Measurements from ENCODE around the gene OLR1. TPM values are rescaled to one million over a fixed set of nuclear protein-coding genes. Genes with fewer than 3 reads are reported as not detected.

Gene OLR1
- total RNA-seq, 1 experiment from 2014 or later = 0.12 TPM

GRCh38 chr12:10115311-10115710 lies 56.6 kb downstream of the OLR1 start:
- Histone ChIP-seq H3K4me2 (ENCODE audit: low read length) (no peak overlapping the region), H3K79me2 (ENCODE audit: insufficient read depth, low read length) (no peaks in the 10 kb centered on the region), H3K27ac (ENCODE audit: low read depth, low read length) (no peak overlapping the region), H3K4me3 (replicated peaks in 1 of 2; ENCODE audit: low read depth in 1 of 2, low read length in 2 of 2) (no peak overlapping the region), H2AFZ (ENCODE audit: low read depth, low read length, poor library complexity, severe bottlenecking) (no peak overlapping the region), H4K20me1 (ENCODE audit: insufficient read depth) (no peaks in the 10 kb centered on the region), H3K9me3 (ENCODE audit: control insufficient read depth in 1 of 2, insufficient read depth in 1 of 2, low read depth in 1 of 2, low read length in 2 of 2) (no peaks in the 10 kb centered on the region), H3K27me3 (ENCODE audit: insufficient read depth, low read length) (no peaks in the 10 kb centered on the region), H3K9me2 (ENCODE audit: insufficient read depth) (no peaks in the 10 kb centered on the region), H3K4me1 (ENCODE audit: control insufficient read depth in 1 of 2, insufficient read depth in 2 of 2, low read length in 2 of 2) (no peaks in the 10 kb centered on the region), H3K9ac (ENCODE audit: low read length) (no peak overlapping the region), H3K36me3 (ENCODE audit: control insufficient read depth in 1 of 2, insufficient read depth in 2 of 2, low read length in 2 of 2) (no peaks in the 10 kb centered on the region)
- ChIA-PET POLR2A (no interaction called here), CTCF (no interaction called here), RAD21 (ENCODE audit: low non-redundant PET in 1 of 2, low total read pairs in 2 of 2, uncharacterized antibody in 2 of 2, unreplicated experiment in 2 of 2) (no interaction called here)
- no peak for DNase-seq (ENCODE audit: low read depth, low spot score)
- BruUV-seq (replicated peaks) = no TSS peak
- no peak for TF ChIP-seq SIN3A (IDR thresholded peaks at IDR 0.05; ENCODE audit: low read depth)
- TF ChIP-seq EGR1 (IDR thresholded peaks at IDR 0.05; ENCODE audit: low read depth) = no peak
- no peak for TF ChIP-seq TCF7L2 (IDR thresholded peaks at IDR 0.05; ENCODE audit: borderline replicate concordance, extremely low read depth, insufficient read depth, insufficient read length)
- TF ChIP-seq EZH2phosphoT487 (IDR thresholded peaks at IDR 0.05; ENCODE audit: borderline replicate concordance) = no peak
- no peak for TF ChIP-seq RAD21 (IDR thresholded peaks at IDR 0.05; ENCODE audit: low read depth)
- TF ChIP-seq CEBPB (IDR thresholded peaks at IDR 0.05; ENCODE audit: low read depth) = no peak
- no peak for TF ChIP-seq MAX (IDR thresholded peaks at IDR 0.05)
- ATAC-seq = no peak
- intact Hi-C loops (cut with micrococcal nuclease) = no loop called here

- no peak overlapping the region for H2AFZ ChIP-seq (ENCODE audit: low read depth, low read length, poor library complexity, severe bottlenecking)
- POLR2A ChIA-PET = no interaction called here
- ATAC-seq (no peak), DNase-seq (ENCODE audit: low read depth, low spot score) (no peak)
- H3K36me3 ChIP-seq (ENCODE audit: control insufficient read depth in 1 of 2, insufficient read depth in 2 of 2, low read length in 2 of 2) = no peaks in the 10 kb centered on the region
- no peaks in the 10 kb centered on the region for H3K9me3 ChIP-seq (ENCODE audit: control insufficient read depth in 1 of 2, insufficient read depth in 1 of 2, low read depth in 1 of 2, low read length in 2 of 2)
- RAD21 ChIA-PET (ENCODE audit: low non-redundant PET in 1 of 2, low total read pairs in 2 of 2, uncharacterized antibody in 2 of 2, unreplicated experiment in 2 of 2) = no interaction called here
- CTCF ChIA-PET = no interaction called here
- intact Hi-C loops (cut with micrococcal nuclease) = no loop called here
- no peaks in the 10 kb centered on the region for H4K20me1 ChIP-seq (ENCODE audit: insufficient read depth)
- H3K27ac ChIP-seq (ENCODE audit: low read depth, low read length) = no peak overlapping the region
- H3K4me1 ChIP-seq (ENCODE audit: control insufficient read depth in 1 of 2, insufficient read depth in 2 of 2, low read length in 2 of 2) = no peaks in the 10 kb centered on the region
- H3K79me2 ChIP-seq (ENCODE audit: insufficient read depth, low read length) = no peaks in the 10 kb centered on the region
- H3K27me3 ChIP-seq (ENCODE audit: insufficient read depth, low read length) = no peaks in the 10 kb centered on the region
- H3K9ac ChIP-seq (ENCODE audit: low read length) = no peak overlapping the region
- BruUV-seq (replicated peaks) = no TSS peak
- no peaks in the 10 kb centered on the region for H3K9me2 ChIP-seq (ENCODE audit: insufficient read depth)
- no peak overlapping the region for H3K4me3 ChIP-seq (replicated peaks in 1 of 2; ENCODE audit: low read depth in 1 of 2, low read length in 2 of 2)
- TF ChIP-seq JUND (IDR thresholded peaks at IDR 0.05) (no peak), CTCF (IDR thresholded peaks at IDR 0.05 in 2 of 3, conservative IDR thresholded peaks at IDR 0.05 in 1 of 3; ENCODE audit: borderline replicate concordance in 1 of 3, insufficient read depth in 1 of 3, low read depth in 2 of 3, low read length in 2 of 3) (no peak), EGR1 (IDR thresholded peaks at IDR 0.05; ENCODE audit: low read depth) (no peak), TCF7L2 (IDR thresholded peaks at IDR 0.05; ENCODE audit: borderline replicate concordance, extremely low read depth, insufficient read depth, insufficient read length) (no peak), SRF (IDR thresholded peaks at IDR 0.05; ENCODE audit: low read depth) (no peak), POLR2AphosphoS5 (IDR thresholded peaks at IDR 0.05; ENCODE audit: low read depth, low read length) (no peak), ELF1 (IDR thresholded peaks at IDR 0.05; ENCODE audit: borderline replicate concordance, low read depth) (no peak), CBX3 (IDR thresholded peaks at IDR 0.05; ENCODE audit: low read depth) (no peak), YY1 (IDR thresholded peaks at IDR 0.05; ENCODE audit: extremely low read depth, insufficient replicate concordance, low read depth, low read length) (no peak), ZNF274 (IDR thresholded peaks at IDR 0.05; ENCODE audit: low read depth, low read length) (no peak), MAX (IDR thresholded peaks at IDR 0.05) (no peak)
- H3K4me2 ChIP-seq (ENCODE audit: low read length) = no peak overlapping the region
Observed at GRCh38 chr12:10113920-10114319, 58.0 kb downstream of the OLR1 start.

All from HCT116 (cell line).